Measurements from ENCODE around the gene C14orf39.

C14orf39 gene

GRCh38 chr14:60495946-60496345 is 10.1 kb upstream of the C14orf39 start:
- no peak for TF ChIP-seq TEAD4 (IDR thresholded peaks at IDR 0.05)
- TF ChIP-seq REST (IDR thresholded peaks at IDR 0.05; ENCODE audit: low read depth), result no peak
- no peak for TF ChIP-seq NFIC (IDR thresholded peaks at IDR 0.05)
- TF ChIP-seq TAF1 (IDR thresholded peaks at IDR 0.05; ENCODE audit: low read depth), result no peak
- TF ChIP-seq ZBTB7A (IDR thresholded peaks at IDR 0.05; ENCODE audit: low read depth), result no peak

GRCh38 chr14:60490270-60490669 is 4.4 kb upstream of the C14orf39 start:
- no peak for TF ChIP-seq EGR1 (IDR thresholded peaks at IDR 0.05)
- no peak for TF ChIP-seq NFIC (IDR thresholded peaks at IDR 0.05)
- no peak for TF ChIP-seq FOXM1 (IDR thresholded peaks at IDR 0.05; ENCODE audit: borderline replicate concordance, low read depth)
- no peak for TF ChIP-seq CEBPB (IDR thresholded peaks at IDR 0.05)
- TF ChIP-seq RAD21 (IDR thresholded peaks at IDR 0.05; ENCODE audit: low read depth), result no peak
- no peak for TF ChIP-seq YY1 (IDR thresholded peaks at IDR 0.05; ENCODE audit: low read depth)
- TF ChIP-seq MAX (IDR thresholded peaks at IDR 0.05), result no peak
- TF ChIP-seq REST (IDR thresholded peaks at IDR 0.05; ENCODE audit: low read depth), result no peak
- TF ChIP-seq USF1 (IDR thresholded peaks at IDR 0.05), result no peak
- no peak for TF ChIP-seq EP300 (IDR thresholded peaks at IDR 0.05; ENCODE audit: borderline replicate concordance)
- TF ChIP-seq ZBTB7A (IDR thresholded peaks at IDR 0.05; ENCODE audit: low read depth), result no peak
- TF ChIP-seq CREB1 (IDR thresholded peaks at IDR 0.05; ENCODE audit: low read depth), result no peak
- no peak for TF ChIP-seq TEAD4 (IDR thresholded peaks at IDR 0.05)
- no peak for TF ChIP-seq TCF12 (IDR thresholded peaks at IDR 0.05; ENCODE audit: low read depth)
- TF ChIP-seq TAF1 (IDR thresholded peaks at IDR 0.05; ENCODE audit: low read depth), result no peak

- TF ChIP-seq NFIC (IDR thresholded peaks at IDR 0.05) (no peak), CEBPB (IDR thresholded peaks at IDR 0.05) (no peak), EP300 (IDR thresholded peaks at IDR 0.05; ENCODE audit: borderline replicate concordance) (no peak), YY1 (IDR thresholded peaks at IDR 0.05; ENCODE audit: low read depth) (no peak), USF1 (IDR thresholded peaks at IDR 0.05) (no peak)
Observed at GRCh38 chr14:60488175-60488574, 2.3 kb upstream of the C14orf39 start.

GRCh38 chr14:60487211-60487610 is 1.3 kb upstream of the C14orf39 start:
- no peak for TF ChIP-seq EP300 (IDR thresholded peaks at IDR 0.05; ENCODE audit: borderline replicate concordance)
- no peak for TF ChIP-seq CREB1 (IDR thresholded peaks at IDR 0.05; ENCODE audit: low read depth)

GRCh38 chr14:60485057-60485597 is 736 bp downstream of the C14orf39 start:
- no peak for TF ChIP-seq NFIC (IDR thresholded peaks at IDR 0.05)
- TF ChIP-seq FOXM1 (IDR thresholded peaks at IDR 0.05; ENCODE audit: borderline replicate concordance, low read depth), result no peak
- no peak for TF ChIP-seq CREB1 (IDR thresholded peaks at IDR 0.05; ENCODE audit: low read depth)
- no peak for TF ChIP-seq ZBTB7A (IDR thresholded peaks at IDR 0.05; ENCODE audit: low read depth)
- TF ChIP-seq TCF12 (IDR thresholded peaks at IDR 0.05; ENCODE audit: low read depth), result no peak
- TF ChIP-seq YY1 (IDR thresholded peaks at IDR 0.05; ENCODE audit: low read depth), result no peak
- TF ChIP-seq EGR1 (IDR thresholded peaks at IDR 0.05), result no peak
- no peak for TF ChIP-seq RAD21 (IDR thresholded peaks at IDR 0.05; ENCODE audit: low read depth)
- TF ChIP-seq TAF1 (IDR thresholded peaks at IDR 0.05; ENCODE audit: low read depth), result no peak
- TF ChIP-seq CEBPB (IDR thresholded peaks at IDR 0.05), result no peak
- TF ChIP-seq EP300 (IDR thresholded peaks at IDR 0.05; ENCODE audit: borderline replicate concordance), result no peak
- no peak for TF ChIP-seq MAX (IDR thresholded peaks at IDR 0.05)
- no peak for TF ChIP-seq REST (IDR thresholded peaks at IDR 0.05; ENCODE audit: low read depth)
- TF ChIP-seq USF1 (IDR thresholded peaks at IDR 0.05), result no peak
- TF ChIP-seq TEAD4 (IDR thresholded peaks at IDR 0.05), result no peak
